ENCODE results near the gene ZC3H12D. TPM values are rescaled to one million over a fixed set of nuclear protein-coding genes. Genes with fewer than 3 reads are reported as not detected.
A peak's percentile ranks its signal among the peaks of the same experiment; 100 is the strongest.

Gene ZC3H12D
- polyA plus RNA-seq, 3 donors: 0.96 to 4.7 (median 1.2) TPM

GRCh38 chr6:149405823-149406765 lies 78.7 kb downstream of the ZC3H12D start:
- Histone ChIP-seq H2AFZ (ENCODE audit: insufficient read depth, low read depth, low read length, poor library complexity, severe bottlenecking) (no peak overlapping the region), H3K9ac (ENCODE audit: insufficient read depth, low read length, poor library complexity, severe bottlenecking) (no peak overlapping the region), H3K4me1 (ENCODE audit: control insufficient read depth in 1 of 2, insufficient read depth in 2 of 2, low read length in 2 of 2) (peaks cover 10 to 16% of the 10 kb centered on the region in 2 donors), H3K36me3 (replicated peaks in 1 of 2; ENCODE audit: control insufficient read depth in 1 of 2, insufficient read depth in 2 of 2, low read length in 2 of 2) (peaks cover 45 to 80% of the 10 kb centered on the region in 2 donors), H3K9me3 (replicated peaks in 1 of 2; ENCODE audit: control insufficient read depth in 1 of 2, insufficient read depth in 1 of 2, low read length in 2 of 2) (no peaks in the 10 kb centered on the region), H3K27me3 (ENCODE audit: control insufficient read depth in 2 of 2, insufficient read depth in 2 of 2, low read length in 2 of 2) (no peaks in the 10 kb centered on the region), H3K27ac (ENCODE audit: low read depth in 1 of 2, low read length in 2 of 2) (peak overlapping the region; percentile 5 to 85), H4K20me1 (ENCODE audit: insufficient read depth, low read length) (peaks cover 31% of the 10 kb centered on the region), H3K79me2 (ENCODE audit: insufficient read depth, low read length) (peaks cover 12% of the 10 kb centered on the region), H3K4me2 (replicated peaks; ENCODE audit: extremely low read depth, low read length, poor library complexity, severe bottlenecking) (peak overlapping the region; percentile 37), H3K4me3 (replicated peaks in 1 of 3; ENCODE audit: low read depth in 2 of 3, low read length in 3 of 3) (no peak overlapping the region)
- intact Hi-C loops (cut with micrococcal nuclease): no loop called here
- 0% methylated on average over 2 of the region's 5 CpGs for WGBS (ENCODE audit: insufficient coverage)
- Mint-ChIP-seq H3K36me3 (peaks cover 53 to 74% of the 10 kb centered on the region in 2 donors), H3K4me1 (peaks cover 22% of the 10 kb centered on the region), H3K27me3 (ENCODE audit: low read depth in 3 of 3) (peaks cover 0 to 2% (median 0%) of the 10 kb centered on the region in 3 donors), H3K27ac (peak overlapping the region; percentile 89 to 96 (median 94)), H3K4me3 (no peak overlapping the region), H3K9me3 (peaks cover 0 to 1% (median 0%) of the 10 kb centered on the region in 7 donors)
- DNase-seq: peak; percentile 73 to 86 (median 84)
- no peak for TF ChIP-seq CTCF (IDR thresholded peaks at IDR 0.05)

- intact Hi-C loops (cut with micrococcal nuclease): no loop called here
- peaks cover 22% of the 10 kb centered on the region for H3K4me1 Mint-ChIP-seq
- Histone ChIP-seq H4K20me1 (ENCODE audit: insufficient read depth, low read length) (peaks cover 26% of the 10 kb centered on the region), H3K4me2 (replicated peaks; ENCODE audit: extremely low read depth, low read length, poor library complexity, severe bottlenecking) (no peak overlapping the region), H3K27ac (ENCODE audit: low read depth in 1 of 2, low read length in 2 of 2) (no peak overlapping the region), H3K27me3 (ENCODE audit: control insufficient read depth in 2 of 2, insufficient read depth in 2 of 2, low read length in 2 of 2) (no peaks in the 10 kb centered on the region), H3K36me3 (replicated peaks in 1 of 2; ENCODE audit: control insufficient read depth in 1 of 2, insufficient read depth in 2 of 2, low read length in 2 of 2) (peaks cover 43 to 80% of the 10 kb centered on the region in 2 donors), H2AFZ (ENCODE audit: insufficient read depth, low read depth, low read length, poor library complexity, severe bottlenecking) (no peak overlapping the region), H3K4me3 (replicated peaks in 1 of 3; ENCODE audit: low read depth in 2 of 3, low read length in 3 of 3) (no peak overlapping the region), H3K79me2 (ENCODE audit: insufficient read depth, low read length) (peaks cover 12% of the 10 kb centered on the region), H3K9ac (ENCODE audit: insufficient read depth, low read length, poor library complexity, severe bottlenecking) (no peak overlapping the region), H3K4me1 (ENCODE audit: control insufficient read depth in 1 of 2, insufficient read depth in 2 of 2, low read length in 2 of 2) (peaks cover 10 to 16% of the 10 kb centered on the region in 2 donors), H3K9me3 (replicated peaks in 1 of 2; ENCODE audit: control insufficient read depth in 1 of 2, insufficient read depth in 1 of 2, low read length in 2 of 2) (no peaks in the 10 kb centered on the region)
- peaks cover 0 to 1% (median 0%) of the 10 kb centered on the region in 7 donors for H3K9me3 Mint-ChIP-seq
- WGBS (ENCODE audit: insufficient coverage): 93% methylated on average over 3 of the region's 3 CpGs
- H3K36me3 Mint-ChIP-seq: peaks cover 55 to 70% of the 10 kb centered on the region in 2 donors
- H3K4me3 Mint-ChIP-seq: no peak overlapping the region
- H3K27ac Mint-ChIP-seq: peak overlapping the region in 3 of 7 donors; percentile 41 to 80 (median 59)
- peaks cover 0 to 2% (median 0%) of the 10 kb centered on the region in 3 donors for H3K27me3 Mint-ChIP-seq (ENCODE audit: low read depth in 3 of 3)
- DNase-seq: no peak
- no peak for TF ChIP-seq CTCF (IDR thresholded peaks at IDR 0.05)
These were observed 81.3 kb downstream of the ZC3H12D start for GRCh38 chr6:149403534-149403933.
